HG03060 (cell line): ENCODE data around the gene UBXN1.

Experiments
- ATAC-seq: cut with Tn5 transposase; IDR thresholded peaks from one replicate; pipeline ENCODE4 v1.9.1; 2021; ENCODE audit warnings: low read depth, moderate number of reproducible peaks; ENCODE audit not compliant: unreplicated experiment

Gene UBXN1, protein sequence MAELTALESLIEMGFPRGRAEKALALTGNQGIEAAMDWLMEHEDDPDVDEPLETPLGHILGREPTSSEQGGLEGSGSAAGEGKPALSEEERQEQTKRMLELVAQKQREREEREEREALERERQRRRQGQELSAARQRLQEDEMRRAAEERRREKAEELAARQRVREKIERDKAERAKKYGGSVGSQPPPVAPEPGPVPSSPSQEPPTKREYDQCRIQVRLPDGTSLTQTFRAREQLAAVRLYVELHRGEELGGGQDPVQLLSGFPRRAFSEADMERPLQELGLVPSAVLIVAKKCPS

DNA sequence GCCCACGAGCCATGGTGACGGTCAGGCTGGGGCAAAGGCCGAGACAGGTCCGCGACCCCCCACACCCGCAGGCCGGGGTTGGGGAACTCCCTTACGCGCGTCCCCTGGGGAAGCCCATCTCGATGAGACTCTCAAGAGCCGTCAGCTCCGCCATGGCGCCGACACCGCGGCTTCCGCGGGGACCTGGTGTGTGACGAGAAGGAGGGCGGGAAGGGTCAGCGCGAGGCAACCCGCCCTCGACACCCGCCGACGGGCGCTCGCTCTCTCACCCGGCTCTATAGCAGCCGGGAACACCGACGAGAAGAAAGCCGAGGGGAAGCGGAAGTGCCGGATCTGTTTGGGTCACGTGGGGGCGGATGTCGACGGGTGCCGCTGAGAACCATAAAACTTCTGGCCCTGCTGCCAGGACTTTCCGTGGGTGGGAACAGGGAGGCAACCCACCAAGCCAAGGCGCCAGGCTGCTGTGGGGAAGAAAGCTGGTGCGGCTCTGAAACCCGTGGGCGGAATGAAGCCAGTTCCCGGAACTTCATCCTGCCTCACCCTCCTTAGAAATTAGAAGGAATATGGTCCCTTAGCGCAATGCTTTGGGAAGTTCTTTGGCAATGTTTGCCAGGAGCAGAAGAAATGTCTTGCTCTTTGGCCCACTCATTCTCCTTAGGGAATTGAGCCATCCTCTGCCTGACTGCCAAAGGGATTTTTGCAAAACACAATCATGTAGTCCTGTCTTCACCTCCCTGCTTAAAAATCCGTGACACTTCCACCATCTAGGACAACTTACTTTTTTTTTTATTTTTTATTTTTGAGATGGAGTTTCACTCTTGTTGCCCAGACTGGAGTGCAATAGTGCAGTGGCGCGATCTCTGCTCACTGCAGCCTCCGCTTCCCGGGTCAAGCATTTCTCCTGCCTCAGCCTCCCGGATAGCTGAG is at the start of gene UBXN1:
TSS of gene UBXN1 (minus strand) at position 304 of the 927 bp plus-strand sequence. CDS start at position 154, 150 bp downstream.
- ATAC-seq: no peak

DNA sequence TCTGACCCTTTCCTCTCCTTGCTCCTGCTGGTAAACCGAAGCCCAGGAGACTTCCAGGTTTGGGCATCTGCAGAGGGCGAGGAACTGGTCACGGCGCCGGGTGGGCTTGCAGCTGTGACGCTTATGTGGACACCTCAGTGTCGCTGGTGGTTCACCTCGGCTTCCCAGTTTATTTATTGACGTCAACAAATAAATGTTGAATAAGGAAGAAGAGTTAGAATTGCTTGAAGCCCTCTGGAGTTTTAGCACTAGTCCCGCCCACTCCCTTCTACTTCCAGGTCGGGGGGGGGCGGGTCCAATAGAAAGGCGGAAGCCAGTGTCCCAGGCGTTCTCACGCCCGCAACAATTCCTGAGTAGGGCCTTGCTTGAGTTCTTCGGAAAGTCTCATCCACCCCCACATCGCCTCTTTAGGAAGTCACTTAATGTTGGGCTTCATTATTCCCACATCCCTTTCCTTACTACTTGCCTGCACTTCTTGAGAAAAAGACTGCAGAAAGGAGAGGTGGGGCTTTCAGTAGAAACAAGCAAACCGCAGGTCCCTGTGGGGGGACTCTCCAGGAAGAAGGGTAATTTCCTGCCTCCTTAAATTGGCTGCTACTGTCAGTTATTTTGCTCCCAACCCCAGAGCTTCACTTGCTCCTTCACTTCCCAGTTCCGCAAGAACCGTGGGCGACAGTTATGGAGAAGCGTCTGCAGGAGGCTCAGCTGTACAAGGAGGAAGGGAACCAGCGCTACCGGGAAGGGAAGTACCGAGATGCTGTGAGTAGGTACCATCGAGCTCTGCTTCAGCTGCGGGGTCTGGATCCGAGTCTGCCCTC is 49.5 kb upstream of the UBXN1 start, which contains the start of gene TTC9C:
TSS of gene TTC9C (plus strand) at position 316 of the 818 bp plus-strand sequence. CDS start at position 679, 363 bp downstream.
- no peak for ATAC-seq

DNA sequence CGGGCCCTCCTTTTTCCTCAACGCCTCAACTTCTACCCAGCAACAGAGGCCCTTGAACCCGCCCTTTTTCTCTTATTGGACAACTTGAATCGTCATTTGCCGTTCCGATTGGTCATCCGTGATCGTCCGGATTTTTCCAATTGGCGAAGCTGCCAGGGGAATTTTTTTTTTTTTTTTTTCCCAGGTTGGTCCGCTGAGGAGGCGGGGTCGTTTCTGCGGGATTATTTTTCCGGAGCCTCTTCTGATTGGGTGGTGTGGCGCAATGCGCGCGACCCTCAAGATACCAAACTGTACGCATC is 48.9 kb upstream of the UBXN1 start:
- peak; percentile 34 for ATAC-seq

DNA sequence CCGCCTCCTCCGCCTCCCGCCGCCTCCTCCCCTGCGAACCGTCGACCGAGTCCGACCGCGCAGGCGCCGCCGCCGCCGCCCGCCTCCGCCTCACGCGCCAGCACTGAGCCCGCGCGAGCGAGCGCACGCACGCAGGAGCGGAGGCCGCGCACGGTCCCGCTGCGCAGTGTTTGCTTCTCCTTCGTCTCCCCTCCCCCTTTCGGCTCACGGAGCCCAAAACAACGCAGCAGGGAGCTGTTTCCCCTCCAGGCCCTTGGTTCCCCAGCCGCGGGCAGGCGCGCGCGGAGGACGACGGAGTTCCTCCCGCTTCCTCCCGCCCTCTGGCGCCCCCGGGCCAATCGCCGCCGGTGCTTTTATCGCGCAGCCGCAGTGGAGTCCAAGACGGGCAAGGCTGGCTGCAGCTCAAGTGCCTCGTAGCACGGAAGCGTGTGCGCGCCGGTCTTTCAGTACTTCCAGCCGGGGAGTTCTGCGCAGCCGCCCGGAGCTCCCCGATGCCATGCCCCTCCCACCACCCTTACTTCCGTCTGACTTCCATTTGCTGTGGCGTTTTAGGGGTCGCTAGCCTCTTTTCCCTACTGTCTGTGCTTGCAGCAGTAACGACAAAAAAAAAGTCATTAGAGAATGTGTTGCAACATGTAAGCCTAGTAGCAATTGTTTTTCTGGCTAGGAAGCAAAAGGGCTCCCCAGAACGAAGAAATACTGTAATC is 48.4 kb upstream of the UBXN1 start, which contains the start of gene HNRNPUL2:
TSS of gene HNRNPUL2 (minus strand) at position 293 of the 707 bp plus-strand sequence. CDS start 301 bp downstream, outside the sequence.
- ATAC-seq: peak; percentile 62

DNA sequence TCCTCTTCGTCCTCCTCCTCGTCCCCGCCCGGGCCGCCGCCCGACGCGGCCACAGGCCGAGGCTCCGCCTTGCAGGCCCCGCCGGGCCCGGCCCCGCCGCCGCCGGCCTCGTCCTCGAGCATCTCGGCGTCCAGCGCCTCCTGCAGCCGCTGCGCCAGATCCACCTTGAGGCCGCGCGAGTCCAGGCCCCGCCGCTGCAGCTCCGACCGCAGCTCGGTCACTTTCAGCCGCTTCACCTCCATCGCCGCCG is 48.0 kb upstream of the UBXN1 start:
- no peak for ATAC-seq

DNA sequence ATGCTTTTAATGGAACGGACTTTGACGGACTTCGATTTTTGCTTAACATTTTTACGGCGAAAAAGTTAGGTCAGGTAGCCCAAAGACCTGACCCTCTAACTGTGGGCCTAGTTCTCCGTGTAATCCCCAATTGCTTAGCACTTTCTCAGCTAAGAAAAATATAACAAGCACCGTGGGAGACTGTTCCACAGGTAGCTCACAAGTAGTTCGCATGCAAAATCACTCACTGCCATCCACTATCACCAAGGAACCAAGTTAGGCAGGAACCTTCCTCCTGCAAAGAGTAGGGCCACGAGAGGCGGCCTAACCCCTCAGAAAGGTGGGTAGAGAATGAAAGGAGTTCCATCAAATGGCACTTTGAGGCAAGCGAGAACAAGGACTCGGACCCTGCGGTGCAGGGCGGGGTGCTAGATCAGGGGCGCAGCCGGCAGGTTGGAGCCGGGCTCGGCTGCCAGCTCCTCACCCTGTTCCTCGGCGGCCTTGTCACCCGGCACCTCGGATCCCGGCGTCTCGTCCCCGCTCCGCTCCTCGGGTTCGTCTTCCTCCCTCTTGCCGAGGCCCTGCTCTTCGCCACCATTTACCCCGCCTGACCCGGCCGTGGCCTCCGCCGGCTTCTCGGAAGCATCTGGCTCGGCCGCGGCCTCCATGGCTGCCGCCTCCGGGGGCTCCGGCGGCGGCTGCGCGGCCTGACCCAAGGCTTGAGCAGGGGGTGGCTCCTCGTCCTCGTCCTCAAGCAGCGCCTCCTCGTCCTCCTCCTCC is 47.5 kb upstream of the UBXN1 start:
- no peak for ATAC-seq

DNA sequence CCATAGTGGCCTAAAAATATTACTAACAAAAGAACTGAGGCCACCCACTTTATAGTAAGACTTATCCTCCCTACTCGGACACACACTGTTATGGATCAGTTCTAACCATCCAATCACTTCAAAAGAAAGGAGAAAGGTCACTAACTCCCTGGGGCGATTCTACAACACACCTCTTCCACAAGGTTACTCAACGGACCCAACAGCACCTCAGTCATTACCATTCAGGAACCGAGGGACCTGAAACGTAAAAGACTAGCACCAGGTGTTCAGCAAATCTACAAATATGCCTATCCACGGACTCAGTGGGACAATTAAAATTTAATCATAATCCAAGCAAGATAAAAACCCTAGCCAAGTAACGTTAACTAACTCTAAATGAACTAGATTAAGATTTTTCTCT is 46.8 kb upstream of the UBXN1 start:
- ATAC-seq: no peak

DNA sequence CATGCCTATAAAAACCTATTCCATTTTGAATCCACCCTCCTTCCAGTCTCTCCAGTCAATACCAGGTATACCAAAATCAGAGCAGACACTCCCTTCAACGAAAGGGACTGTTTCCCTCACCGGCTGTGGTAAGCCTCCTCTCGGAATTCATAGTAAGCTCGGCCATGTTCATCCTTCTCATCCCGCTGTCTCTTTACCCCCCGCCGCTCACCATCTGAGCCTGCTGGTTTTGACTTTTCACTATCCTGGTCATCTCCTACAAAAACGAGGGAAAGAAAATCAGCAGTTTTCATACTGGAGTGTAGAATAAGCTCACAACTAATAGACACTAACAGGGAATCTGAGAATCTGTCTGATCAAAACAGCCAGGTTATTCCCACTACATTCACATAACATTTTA is 45.3 kb upstream of the UBXN1 start:
- ATAC-seq: no peak

DNA sequence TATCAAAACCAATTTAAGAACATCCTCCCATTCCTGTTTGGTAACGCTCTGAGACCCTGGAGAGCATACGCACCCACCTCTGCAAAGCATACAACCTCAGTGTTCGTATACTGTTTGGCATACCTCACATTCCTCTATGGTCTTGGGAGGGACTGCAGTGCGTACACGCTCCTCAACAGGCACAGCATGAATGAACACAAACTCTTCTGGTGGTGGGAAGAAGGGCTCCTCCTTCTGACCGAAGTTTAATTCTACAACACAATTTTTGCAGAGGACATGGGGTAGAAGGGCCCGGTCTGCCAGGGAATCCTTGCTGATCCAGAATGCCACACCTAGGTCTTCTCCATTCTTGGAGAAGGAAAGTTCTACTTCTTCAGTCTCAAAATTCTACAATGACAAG is 43.1 kb upstream of the UBXN1 start:
- no peak for ATAC-seq

DNA sequence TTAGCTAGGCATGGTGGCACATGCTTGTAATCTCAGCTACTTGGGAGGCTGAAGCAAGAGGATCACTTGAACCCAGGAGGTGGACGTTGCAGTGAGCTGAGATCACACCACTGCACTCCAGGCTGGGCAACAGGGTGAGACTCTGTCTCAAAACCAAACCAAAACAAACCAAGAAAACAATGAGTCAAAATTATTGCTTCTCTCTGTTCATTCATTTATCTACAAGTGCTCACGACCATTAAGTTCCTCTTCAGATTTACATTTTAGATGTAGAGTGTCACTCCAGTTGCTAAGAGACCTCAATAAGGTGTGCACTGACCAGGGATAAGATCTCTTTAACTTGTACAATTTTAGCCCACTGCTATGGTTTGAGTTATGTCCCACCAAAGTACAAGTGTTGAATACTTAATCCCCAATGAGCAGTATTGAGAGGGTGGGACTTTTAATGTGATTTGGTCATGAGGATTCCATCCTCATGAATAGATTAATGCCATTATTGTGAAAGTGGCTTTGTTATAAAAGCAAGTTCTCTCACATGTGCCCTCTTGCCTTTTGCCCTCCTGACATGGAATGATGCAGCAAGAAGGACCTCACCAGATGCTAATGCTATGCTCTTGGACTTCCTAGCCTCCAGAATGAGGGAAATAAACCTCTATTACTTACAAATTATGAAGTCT is 40.6 kb upstream of the UBXN1 start:
- ATAC-seq: no peak

DNA sequence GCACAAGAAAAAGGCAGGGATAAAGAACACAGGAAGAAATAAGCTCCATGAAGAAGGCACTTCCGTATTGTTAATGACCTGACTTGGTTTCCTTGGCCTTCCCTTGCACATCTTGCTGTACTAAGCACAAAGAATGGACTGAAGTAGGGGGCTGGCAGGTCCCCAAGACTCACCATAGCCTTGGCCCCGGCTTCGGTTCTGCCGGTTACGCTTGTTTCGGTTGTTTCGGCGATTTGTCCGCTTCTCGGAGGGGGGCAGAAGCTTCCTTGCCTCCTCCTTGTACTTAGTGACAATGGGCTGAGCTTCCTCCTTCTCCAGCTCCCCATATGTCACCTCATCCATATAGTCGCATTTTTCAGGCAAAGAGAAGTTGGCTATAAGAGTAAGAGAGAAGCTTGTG is 37.9 kb upstream of the UBXN1 start:
- ATAC-seq: no peak

DNA sequence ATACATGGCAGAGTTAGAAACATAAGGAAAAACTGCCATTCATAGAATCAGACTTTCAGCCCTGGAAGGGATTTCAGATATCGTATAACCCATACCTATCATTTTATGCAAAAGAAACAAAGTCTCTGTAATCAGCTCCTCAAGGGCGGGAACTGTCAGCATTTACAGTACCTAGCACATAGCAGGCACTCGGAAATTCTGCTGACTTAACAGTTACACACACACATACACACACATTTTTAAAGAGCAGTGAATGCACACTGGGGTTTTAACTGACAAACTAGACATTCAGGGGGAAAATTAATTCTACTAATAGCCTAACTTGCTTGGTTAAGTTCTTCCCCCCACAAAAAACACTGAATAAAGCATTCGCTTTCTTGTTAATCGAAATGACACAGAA is 37.3 kb upstream of the UBXN1 start:
- no peak for ATAC-seq

DNA sequence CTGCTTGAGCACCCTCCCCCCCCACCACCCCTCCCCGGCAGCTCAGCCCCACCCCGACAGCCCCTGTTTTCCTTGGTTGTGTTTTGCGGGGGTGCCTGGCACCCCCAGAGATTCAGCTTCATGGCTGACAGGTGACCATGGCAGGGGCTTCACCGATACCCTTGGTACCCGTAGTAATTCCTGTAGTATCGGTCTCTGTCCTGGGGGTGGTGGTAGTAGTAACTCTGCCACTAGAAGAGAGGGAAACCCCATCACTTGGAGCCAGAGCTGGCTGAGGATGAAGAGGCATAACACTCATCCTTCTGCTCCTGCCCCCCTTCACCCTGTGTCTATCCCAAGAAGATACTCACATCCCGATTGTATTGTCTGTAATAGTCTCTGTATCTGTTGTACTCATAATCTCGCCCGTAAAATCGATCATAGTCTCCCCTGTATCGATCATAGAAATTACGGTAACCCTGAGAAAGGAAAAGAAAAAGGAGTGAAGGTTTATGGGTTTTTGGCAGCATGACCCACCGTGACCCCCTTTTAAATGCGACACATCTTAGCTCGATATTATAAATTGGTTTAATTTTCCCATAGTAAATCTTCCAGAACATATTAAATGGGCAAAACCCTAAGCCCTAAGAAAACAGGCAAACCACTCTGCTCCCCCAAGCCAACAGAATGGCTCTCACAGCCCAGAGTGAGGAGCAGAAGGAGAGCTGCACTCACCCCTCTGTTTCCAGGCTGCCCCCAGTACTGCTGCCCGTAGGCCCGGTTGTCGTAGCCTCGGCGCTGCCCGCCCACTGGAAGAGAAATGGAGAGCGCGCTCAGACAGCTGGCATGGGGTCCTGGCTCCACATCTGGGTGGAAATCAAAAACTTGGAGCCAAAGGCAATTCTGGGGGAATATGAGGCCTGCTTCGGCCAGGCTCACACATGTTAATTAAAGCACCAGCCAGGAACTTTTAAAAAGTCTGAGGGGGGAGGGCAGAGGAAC is 36.6 kb upstream of the UBXN1 start:
- ATAC-seq: no peak

DNA sequence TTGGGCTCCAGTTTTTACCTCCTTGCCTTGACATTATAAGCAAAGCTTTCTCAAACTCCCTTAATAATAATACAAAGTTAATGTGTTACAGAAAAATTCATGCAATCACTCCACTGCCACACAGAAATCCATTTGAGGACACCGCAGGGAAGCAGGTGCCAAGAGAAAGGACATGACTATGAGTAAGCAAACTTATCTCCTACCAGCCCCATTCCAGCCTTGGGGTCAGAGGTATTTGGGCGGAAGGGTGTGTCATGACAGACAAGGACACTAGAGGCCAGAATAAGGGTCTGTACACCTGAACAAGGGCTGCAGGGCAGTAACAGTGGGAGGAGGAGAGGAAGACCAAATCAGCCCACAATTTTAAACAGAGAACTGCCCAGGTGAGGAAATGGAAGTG is 34.5 kb upstream of the UBXN1 start:
- no peak for ATAC-seq

DNA sequence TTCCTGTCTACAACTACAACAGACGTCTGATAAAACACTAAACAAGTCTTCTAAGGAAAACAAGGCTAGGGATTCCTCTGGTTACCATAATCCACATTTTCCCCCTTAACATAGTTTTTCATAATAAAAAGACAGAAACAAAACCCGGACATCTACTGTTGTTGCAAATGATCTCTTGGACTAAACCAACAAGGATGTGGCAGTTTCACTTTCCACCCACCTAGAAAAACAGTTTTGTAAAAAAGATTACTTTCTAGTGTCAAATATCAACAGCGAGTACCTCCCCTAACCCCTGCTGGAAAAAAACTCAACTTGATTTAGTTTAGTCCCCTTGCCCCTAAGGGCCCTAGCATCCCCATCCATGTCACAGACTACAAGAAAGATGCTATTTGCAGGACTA is 34.0 kb upstream of the UBXN1 start:
- no peak for ATAC-seq

DNA sequence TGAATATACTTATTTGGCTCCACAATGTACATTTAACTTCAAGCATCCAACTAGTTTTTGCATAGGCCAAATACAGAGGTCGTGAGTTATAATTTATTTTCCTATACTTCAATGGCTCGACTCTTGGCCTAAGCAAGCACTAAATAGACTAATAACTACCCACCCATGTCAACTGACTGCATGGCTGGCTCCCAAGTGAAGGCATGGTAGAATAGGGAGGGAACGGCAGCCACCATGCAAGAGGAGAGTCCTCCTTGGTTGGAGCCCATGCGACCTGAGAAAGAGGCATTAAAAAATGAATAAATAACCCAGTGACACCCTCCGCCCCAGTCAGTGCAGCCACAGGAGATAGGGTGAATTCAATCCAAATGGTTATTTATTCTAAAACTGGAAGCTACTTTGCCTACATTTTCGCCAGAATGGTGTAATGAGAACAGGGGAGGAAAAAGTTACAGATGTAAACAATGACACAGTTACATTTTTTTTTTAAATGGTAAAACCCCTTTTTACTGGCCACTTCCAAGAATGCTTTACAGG is 33.5 kb upstream of the UBXN1 start:
- no peak for ATAC-seq

DNA sequence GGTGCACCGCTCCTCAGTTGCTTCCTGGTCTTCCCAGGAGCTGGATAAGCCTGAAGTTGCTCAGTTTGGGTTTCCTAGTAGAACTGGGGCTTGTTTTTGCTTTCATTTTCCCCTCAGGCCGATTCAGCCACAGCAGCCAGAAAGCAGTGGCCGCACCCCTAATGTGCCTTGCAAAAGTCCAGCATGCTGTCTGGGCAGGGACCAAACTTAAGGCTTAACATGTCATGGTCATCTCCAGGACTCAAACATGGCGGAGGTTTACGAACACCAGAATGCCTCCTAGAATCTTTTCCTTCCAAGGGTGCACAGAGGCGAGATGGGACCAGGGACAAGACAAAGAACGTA is 31.1 kb upstream of the UBXN1 start:
- no peak for ATAC-seq
